Head of caudate nucleus (tissue), 42 donors: ENCODE data around the gene ZNF624.
A peak's percentile ranks its signal among the peaks of the same experiment; 100 is the strongest.
"Not testable (repeated sequence)": the region's sequence is repeated elsewhere in the genome, so short reads cannot be mapped to it uniquely, and the experiment has no call there.

ENCODE experiments used
- DNase-seq, 42 donors: peaks; one replicate each; pipeline versions ENCODE4 v3.0.0 to v3.0.0-alpha.2; 2020 to 2021; ENCODE audit warnings: mixed read lengths in 7 of 42
- intact Hi-C: fragments of 100-400 bp; cut with DNase I; formaldehyde crosslinking; loops from one replicate; pipeline ENCODE4 v1.15.0; 2022

The ZNF624 gene

GRCh38 chr17:16653367-16654041 is at the start of gene ZNF624:
TSS of gene ZNF624 (minus strand) at chr17:16653850.
- peak; percentile 77 to 96 (median 92) for DNase-seq
- intact Hi-C loops: no loop called here

GRCh38 chr17:16697603-16698002 is 44.0 kb upstream of the ZNF624 start:
- intact Hi-C loops, DNase-seq: not testable (repeated sequence)

GRCh38 chr17:16690447-16690846 is 36.8 kb upstream of the ZNF624 start:
- DNase-seq, intact Hi-C loops: not testable (repeated sequence)

- intact Hi-C loops: not testable (repeated sequence)
- peak in 15 of 42 donors; percentile 13 to 76 (median 43) for DNase-seq
These were observed 36.2 kb upstream of the ZNF624 start, which contains the start of gene CCDC144A for GRCh38 chr17:16689731-16690281. TSS of gene CCDC144A (plus strand) at chr17:16690241. CDS start at chr17:16690401, 160 bp downstream.

- DNase-seq: peak in 3 of 42 donors; percentile 4 to 26 (median 9)
These were observed 33.5 kb upstream of the ZNF624 start for GRCh38 chr17:16687151-16687550.

GRCh38 chr17:16686019-16686418 is 32.4 kb upstream of the ZNF624 start:
- intact Hi-C loops, DNase-seq: not testable (repeated sequence)

More at GRCh38 chr17:16687151-16687550, 33.5 kb upstream of the ZNF624 start:
- intact Hi-C loops: not testable (repeated sequence)

GRCh38 chr17:16683290-16684138 is 29.9 kb upstream of the ZNF624 start:
- intact Hi-C loops: not testable (repeated sequence)
- peak in 6 of 42 donors; percentile 11 to 51 (median 24) for DNase-seq

- DNase-seq: no peak
- intact Hi-C loops: no loop called here
These were observed 23.1 kb upstream of the ZNF624 start for GRCh38 chr17:16676676-16677268.

GRCh38 chr17:16666907-16667636 is 13.4 kb upstream of the ZNF624 start:
- intact Hi-C loops: not testable (repeated sequence)
- peak; percentile 32 to 85 (median 74) for DNase-seq

- peak in 3 of 42 donors; percentile 29 to 38 (median 37) for DNase-seq
- intact Hi-C loops: not testable (repeated sequence)
These were observed 12.9 kb upstream of the ZNF624 start for GRCh38 chr17:16666553-16666906.

- DNase-seq: no peak
- intact Hi-C loops: no loop called here
These were observed 9.3 kb upstream of the ZNF624 start for GRCh38 chr17:16662936-16663335.

GRCh38 chr17:16661217-16661616 is 7.6 kb upstream of the ZNF624 start:
- intact Hi-C loops: no loop called here

GRCh38 chr17:16652847-16653366 is 743 bp downstream of the ZNF624 start:
- intact Hi-C loops: no loop called here
- no peak for DNase-seq

More at GRCh38 chr17:16661217-16661616, 7.6 kb upstream of the ZNF624 start:
- DNase-seq: no peak

- intact Hi-C loops: no loop called here
- no peak for DNase-seq
These were observed 1.4 kb downstream of the ZNF624 start for GRCh38 chr17:16652252-16652651.

GRCh38 chr17:16649585-16649984 is 4.1 kb downstream of the ZNF624 start:
- intact Hi-C loops: no loop called here
- DNase-seq: no peak

GRCh38 chr17:16639438-16639837 is 14.2 kb downstream of the ZNF624 start:
- no peak for DNase-seq
- intact Hi-C loops: no loop called here

- DNase-seq: no peak
- intact Hi-C loops: no loop called here
These were observed 30.4 kb downstream of the ZNF624 start for GRCh38 chr17:16623282-16623681.

- intact Hi-C loops: no loop called here
- DNase-seq: no peak
These were observed 30.9 kb downstream of the ZNF624 start for GRCh38 chr17:16622540-16623277.
